H9 (cell line): Measurements from ENCODE around the gene DHX38. TPM values are rescaled to one million over a fixed set of nuclear protein-coding genes. Genes with fewer than 3 reads are reported as not detected.

Source experiments
- DNase-seq: peaks from one replicate; pipeline ENCODE4 v3.0.0-alpha.2; 2017
- H2AFZ ChIP-seq: one replicate; pipeline ENCODE4 v1.6.1; 2013; ENCODE audit warnings: mild to moderate bottlenecking, low read length, control low read depth, moderate library complexity
- H2AK5ac ChIP-seq: 2 replicates; pipeline ENCODE4 v1.6.1; 2013; ENCODE audit warnings: low read length, control low read depth, mixed read lengths; ENCODE audit not compliant: insufficient read length
- H2BK120ac ChIP-seq: one replicate; pipeline ENCODE4 v1.6.1; 2013; ENCODE audit warnings: low read depth, mild to moderate bottlenecking, low read length, control low read depth, inconsistent platforms; ENCODE audit not compliant: poor library complexity, severe bottlenecking
- H2BK12ac ChIP-seq: 2 replicates; pipeline ENCODE4 v1.6.1; 2013; ENCODE audit warnings: low read length, control low read depth, mixed read lengths, low read depth; ENCODE audit not compliant: insufficient read length
- H2BK15ac ChIP-seq: 2 replicates; pipeline ENCODE4 v1.6.1; 2013; ENCODE audit warnings: low read depth, low read length, control low read depth
- H2BK20ac ChIP-seq: one replicate; pipeline ENCODE4 v1.6.1; 2013; ENCODE audit warnings: low read depth, mild to moderate bottlenecking, low read length, control low read depth, inconsistent platforms; ENCODE audit not compliant: poor library complexity, severe bottlenecking
- H2BK5ac ChIP-seq: 2 replicates; pipeline ENCODE4 v1.6.1; 2013; ENCODE audit warnings: low read length, control low read depth, mixed read lengths; ENCODE audit not compliant: insufficient read length
- H3K14ac ChIP-seq: 2 replicates; pipeline ENCODE4 v1.6.1; 2013; ENCODE audit warnings: low read length, control low read depth; ENCODE audit not compliant: insufficient read depth
- H3K18ac ChIP-seq: 2 replicates; pipeline ENCODE4 v1.6.1; 2013; ENCODE audit warnings: low read depth, mild to moderate bottlenecking, mixed read lengths, low read length, control low read depth; ENCODE audit not compliant: insufficient read length
- H3K23ac ChIP-seq: 2 replicates; pipeline ENCODE4 v1.6.1; 2013; ENCODE audit warnings: low read length, control low read depth, mixed read lengths, low read depth; ENCODE audit not compliant: insufficient read length
- H3K23me2 ChIP-seq: 2 replicates; pipeline ENCODE4 v1.6.1; 2013; ENCODE audit warnings: low read depth, mild to moderate bottlenecking, mixed read lengths, low read length, control low read depth; ENCODE audit not compliant: insufficient read length, poor library complexity, severe bottlenecking
- H3K27ac ChIP-seq: 2 replicates; pipeline ENCODE4 v1.5.1; 2013; ENCODE audit warnings: low read length, control low read depth, mixed read lengths, low read depth; ENCODE audit not compliant: insufficient read length
- H3K27me3 ChIP-seq: 2 replicates; pipeline ENCODE4 v1.6.1; 2013; ENCODE audit warnings: low read length, control low read depth, inconsistent platforms; ENCODE audit not compliant: insufficient read depth
- H3K4ac ChIP-seq: 2 replicates; pipeline ENCODE4 v1.6.1; 2013; ENCODE audit warnings: low read depth, mild to moderate bottlenecking, control low read depth, inconsistent platforms, low read length, moderate library complexity
- H3K4me1 ChIP-seq: 2 replicates; pipeline ENCODE4 v1.6.1; 2013; ENCODE audit warnings: low read length, control low read depth, inconsistent platforms; ENCODE audit not compliant: insufficient read depth
- H3K4me2 ChIP-seq: 2 replicates; pipeline ENCODE4 v1.6.1; 2013; ENCODE audit warnings: low read length, control low read depth, mixed read lengths; ENCODE audit not compliant: insufficient read length, insufficient read depth
- H3K56ac ChIP-seq: 2 replicates; pipeline ENCODE4 v1.6.1; 2013; ENCODE audit warnings: low read depth, mild to moderate bottlenecking, mixed read lengths, low read length, control low read depth; ENCODE audit not compliant: insufficient read length
- H3K79me1 ChIP-seq: 2 replicates; pipeline ENCODE4 v1.6.1; 2013; ENCODE audit warnings: low read depth, mild to moderate bottlenecking, moderate library complexity, low read length, control low read depth, inconsistent platforms; ENCODE audit not compliant: insufficient read depth, poor library complexity, severe bottlenecking
- H3K79me2 ChIP-seq: 2 replicates; pipeline ENCODE4 v1.6.1; 2013; ENCODE audit warnings: low read length, control low read depth, inconsistent platforms; ENCODE audit not compliant: insufficient read depth
- H3K9ac ChIP-seq: 2 replicates; pipeline ENCODE4 v1.6.1; 2013; ENCODE audit warnings: low read length, control low read depth, mixed read lengths; ENCODE audit not compliant: insufficient read length; ENCODE audit errors: extremely low read depth
- H3K9me3 ChIP-seq: one replicate; pipeline ENCODE4 v1.6.1; 2013; ENCODE audit warnings: low read depth, low read length, inconsistent platforms; ENCODE audit not compliant: control insufficient read depth
- H3T11ph ChIP-seq: one replicate; pipeline ENCODE4 v1.6.1; 2013; ENCODE audit warnings: mild to moderate bottlenecking, low read length, control low read depth, inconsistent platforms
- H4K20me1 ChIP-seq: one replicate; pipeline ENCODE4 v1.6.1; 2013; ENCODE audit not compliant: control insufficient read depth, insufficient read length, insufficient read depth
- H4K5ac ChIP-seq: 2 replicates; pipeline ENCODE4 v1.6.1; 2013; ENCODE audit warnings: low read depth, mild to moderate bottlenecking, mixed read lengths, low read length, control low read depth; ENCODE audit not compliant: insufficient read length
- H4K8ac ChIP-seq: replicated peaks from 2 replicates; pipeline ENCODE4 v1.6.1; 2013; ENCODE audit warnings: low read length, control low read depth, mixed read lengths, low read depth; ENCODE audit not compliant: insufficient read length
- H4K91ac ChIP-seq: 2 replicates; pipeline ENCODE4 v1.6.1; 2013; ENCODE audit warnings: low read depth, mild to moderate bottlenecking, moderate library complexity, mixed read lengths, low read length, control low read depth; ENCODE audit not compliant: insufficient read length
- H3K27ac Mint-ChIP-seq, 3 experiments: 2 replicates in 2 of 3; 3 replicates in 1 of 3; pipeline ENCODE4 v1.8.0; 2020 to 2021; ENCODE audit warnings: mixed read lengths in 3 of 3, mild to moderate bottlenecking in 1 of 3, moderate library complexity in 1 of 3
- H3K27me3 Mint-ChIP-seq: 2 replicates; pipeline ENCODE4 v1.8.0; 2021; ENCODE audit warnings: low read depth, mild to moderate bottlenecking, moderate library complexity, mixed read lengths
- H3K36me3 Mint-ChIP-seq, 3 experiments: 2 replicates in 2 of 3; 3 replicates in 1 of 3; pipeline ENCODE4 v1.8.0; 2020 to 2021; ENCODE audit warnings: low read depth in 3 of 3, mixed read lengths in 3 of 3; ENCODE audit not compliant: insufficient read depth in 1 of 3
- H3K4me1 Mint-ChIP-seq, 2 experiments: 2 replicates each; pipeline ENCODE4 v1.8.0; 2020; ENCODE audit warnings: mixed read lengths in 2 of 2
- H3K4me3 Mint-ChIP-seq, 2 experiments: 2 replicates in 1 of 2; 3 replicates in 1 of 2; pipeline ENCODE4 v1.8.0; 2020 to 2021; ENCODE audit warnings: mild to moderate bottlenecking in 2 of 2, mixed read lengths in 2 of 2, moderate library complexity in 1 of 2
- H3K9me3 Mint-ChIP-seq, 2 experiments: 2 replicates in 1 of 2; 3 replicates in 1 of 2; pipeline ENCODE4 v1.8.0; 2020; ENCODE audit warnings: mild to moderate bottlenecking in 2 of 2, mixed read lengths in 2 of 2, moderate library complexity in 1 of 2
- WGBS: extraction: QIAGEN DNeasy Blood & Tissue Kit; methylation state at CpG from one replicate; pipeline ENCODE4 v1.1.7; 2013; ENCODE audit warnings: missing lambda C conversion rate, low lambda C conversion rate, mixed read lengths; ENCODE audit not compliant: insufficient read length; ENCODE audit errors: extremely low coverage; 5-methylcytosine and 5-hydroxymethylcytosine counted together
- total RNA-seq: library from RNA; stranded (reverse); gene quantifications from 2 replicates; pipeline ENCODE4 v1.2.1, GENCODE V29; 2021
- TF ChIP-seq, protein P1 (sequence below): fragments of 200-600 bp; sonication (generic); conservative IDR thresholded peaks from 3 replicates; pipeline ENCODE4 v1.8.0; 2021; ENCODE audit warnings: antibody characterized with exemption, mild to moderate bottlenecking

The DHX38 gene
- total RNA-seq, 1 experiment from 2014 or later = 60.5 TPM

DNA sequence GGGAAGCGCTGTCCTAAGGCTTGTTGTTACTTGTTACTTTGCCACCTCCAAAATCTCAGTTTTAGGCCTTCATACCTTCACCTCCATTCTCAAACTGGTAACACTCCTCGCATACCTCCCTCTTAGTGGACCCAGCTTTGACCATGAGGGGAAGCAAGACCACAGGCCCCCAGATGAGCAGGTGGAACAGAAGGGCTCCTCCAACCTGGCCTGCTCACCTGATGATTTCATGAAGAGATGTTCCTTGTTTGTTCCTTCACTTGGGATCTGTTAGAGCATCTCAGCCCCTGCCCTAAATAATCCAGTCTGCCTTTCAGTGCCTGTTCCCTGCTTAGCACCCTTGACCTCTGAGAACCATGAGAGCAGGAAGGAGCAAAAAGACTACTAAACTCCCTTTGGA lies 28.7 kb downstream of the DHX38 start:
- no peak overlapping the region; a peak in 1 of 7 replicates for H3K27ac Mint-ChIP-seq
- no peak overlapping the region for H2BK120ac ChIP-seq
- H4K5ac ChIP-seq = no peak overlapping the region
- no peaks in the 10 kb centered on the region for H3K79me2 ChIP-seq
- H2BK5ac ChIP-seq = no peak overlapping the region
- H3K56ac ChIP-seq = no peak overlapping the region
- H2AK5ac ChIP-seq = no peak overlapping the region
- H3K4me3 Mint-ChIP-seq = no peak overlapping the region
- no peaks in the 10 kb centered on the region for H3K23me2 ChIP-seq
- no peak overlapping the region for H3T11ph ChIP-seq
- no peak overlapping the region for H2BK15ac ChIP-seq
- no peaks in the 10 kb centered on the region for H4K20me1 ChIP-seq
- H3K4me1 ChIP-seq = no peaks in the 10 kb centered on the region; the same call in 1 of the 2 replicates
- H3K27ac ChIP-seq = no peak overlapping the region
- TF ChIP-seq, protein P1, sequence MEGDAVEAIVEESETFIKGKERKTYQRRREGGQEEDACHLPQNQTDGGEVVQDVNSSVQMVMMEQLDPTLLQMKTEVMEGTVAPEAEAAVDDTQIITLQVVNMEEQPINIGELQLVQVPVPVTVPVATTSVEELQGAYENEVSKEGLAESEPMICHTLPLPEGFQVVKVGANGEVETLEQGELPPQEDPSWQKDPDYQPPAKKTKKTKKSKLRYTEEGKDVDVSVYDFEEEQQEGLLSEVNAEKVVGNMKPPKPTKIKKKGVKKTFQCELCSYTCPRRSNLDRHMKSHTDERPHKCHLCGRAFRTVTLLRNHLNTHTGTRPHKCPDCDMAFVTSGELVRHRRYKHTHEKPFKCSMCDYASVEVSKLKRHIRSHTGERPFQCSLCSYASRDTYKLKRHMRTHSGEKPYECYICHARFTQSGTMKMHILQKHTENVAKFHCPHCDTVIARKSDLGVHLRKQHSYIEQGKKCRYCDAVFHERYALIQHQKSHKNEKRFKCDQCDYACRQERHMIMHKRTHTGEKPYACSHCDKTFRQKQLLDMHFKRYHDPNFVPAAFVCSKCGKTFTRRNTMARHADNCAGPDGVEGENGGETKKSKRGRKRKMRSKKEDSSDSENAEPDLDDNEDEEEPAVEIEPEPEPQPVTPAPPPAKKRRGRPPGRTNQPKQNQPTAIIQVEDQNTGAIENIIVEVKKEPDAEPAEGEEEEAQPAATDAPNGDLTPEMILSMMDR = no peak
- no peak overlapping the region for H4K91ac ChIP-seq
- H3K36me3 Mint-ChIP-seq = no peaks in the 10 kb centered on the region; a peak in 1 of 7 replicates
- H2AFZ ChIP-seq = no peak overlapping the region
- H3K9me3 Mint-ChIP-seq = no peaks in the 10 kb centered on the region
- WGBS = no CpG with 5 or more reads among the region's 2 CpGs
- H3K27me3 ChIP-seq = no peaks in the 10 kb centered on the region
- H3K4ac ChIP-seq = no peak overlapping the region
- no peak overlapping the region for H2BK12ac ChIP-seq
- H3K4me2 ChIP-seq = no peak overlapping the region
- no peak overlapping the region for H2BK20ac ChIP-seq
- H3K79me1 ChIP-seq = no peaks in the 10 kb centered on the region
- no peak overlapping the region for H3K23ac ChIP-seq
- H3K9me3 ChIP-seq = no peaks in the 10 kb centered on the region
- no peak for DNase-seq
- no peak overlapping the region for H3K14ac ChIP-seq
- H3K4me1 Mint-ChIP-seq = peaks cover 8 to 10% of the 10 kb centered on the region in 2 experiments
- H4K8ac ChIP-seq = no peak overlapping the region
- no peak overlapping the region for H3K9ac ChIP-seq
- H3K27me3 Mint-ChIP-seq = no peaks in the 10 kb centered on the region
- no peak overlapping the region for H3K18ac ChIP-seq
